Measurements from ENCODE around the gene DDX56. TPM values are rescaled to one million over a fixed set of nuclear protein-coding genes. Genes with fewer than 3 reads are reported as not detected.

Gene DDX56
- total and polyA plus RNA-seq, 9 of the 15 experiments (the other 6 are each of a cell fraction or from before 2014, with no cell fraction given): 33.0 to 145 (median 102) TPM

DNA sequence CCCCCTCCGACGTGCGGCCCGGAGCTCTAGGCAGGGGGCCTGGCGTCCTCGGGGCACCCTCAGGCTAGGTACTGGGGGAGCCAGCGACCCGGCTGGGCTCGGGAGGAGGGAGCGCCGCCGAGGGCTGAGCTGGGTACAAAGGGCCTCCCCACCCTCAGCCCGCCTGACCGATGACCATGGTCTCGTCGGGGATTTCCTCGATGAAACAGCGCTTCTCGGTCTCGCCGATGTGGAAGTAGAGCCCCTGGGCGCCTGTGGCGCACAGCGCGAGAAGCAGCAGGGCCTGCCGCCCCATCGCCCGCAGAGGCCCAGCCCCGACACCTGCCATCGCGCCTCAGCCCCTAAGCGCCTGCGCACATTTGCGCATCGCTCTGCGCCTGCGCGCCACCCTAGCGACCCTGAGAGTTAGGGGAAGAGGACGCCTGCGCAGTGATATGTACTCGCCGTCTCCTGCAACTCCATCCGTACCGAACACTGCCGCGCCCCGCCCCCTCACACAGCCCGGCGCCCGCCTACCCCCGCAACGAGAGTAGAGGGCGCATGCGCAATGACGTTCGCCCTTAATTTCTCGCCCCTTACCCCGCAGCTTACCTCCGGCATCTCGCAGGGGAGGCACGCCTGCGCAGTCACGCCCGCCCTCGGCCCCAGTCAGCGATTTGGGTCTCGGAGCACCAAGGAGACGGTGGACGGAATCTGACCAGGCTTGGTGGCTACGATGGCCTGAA lies 8.3 kb upstream of the DDX56 start, which contains the start of gene TMED4 (continued):
- TF ChIP-seq, protein P1, sequence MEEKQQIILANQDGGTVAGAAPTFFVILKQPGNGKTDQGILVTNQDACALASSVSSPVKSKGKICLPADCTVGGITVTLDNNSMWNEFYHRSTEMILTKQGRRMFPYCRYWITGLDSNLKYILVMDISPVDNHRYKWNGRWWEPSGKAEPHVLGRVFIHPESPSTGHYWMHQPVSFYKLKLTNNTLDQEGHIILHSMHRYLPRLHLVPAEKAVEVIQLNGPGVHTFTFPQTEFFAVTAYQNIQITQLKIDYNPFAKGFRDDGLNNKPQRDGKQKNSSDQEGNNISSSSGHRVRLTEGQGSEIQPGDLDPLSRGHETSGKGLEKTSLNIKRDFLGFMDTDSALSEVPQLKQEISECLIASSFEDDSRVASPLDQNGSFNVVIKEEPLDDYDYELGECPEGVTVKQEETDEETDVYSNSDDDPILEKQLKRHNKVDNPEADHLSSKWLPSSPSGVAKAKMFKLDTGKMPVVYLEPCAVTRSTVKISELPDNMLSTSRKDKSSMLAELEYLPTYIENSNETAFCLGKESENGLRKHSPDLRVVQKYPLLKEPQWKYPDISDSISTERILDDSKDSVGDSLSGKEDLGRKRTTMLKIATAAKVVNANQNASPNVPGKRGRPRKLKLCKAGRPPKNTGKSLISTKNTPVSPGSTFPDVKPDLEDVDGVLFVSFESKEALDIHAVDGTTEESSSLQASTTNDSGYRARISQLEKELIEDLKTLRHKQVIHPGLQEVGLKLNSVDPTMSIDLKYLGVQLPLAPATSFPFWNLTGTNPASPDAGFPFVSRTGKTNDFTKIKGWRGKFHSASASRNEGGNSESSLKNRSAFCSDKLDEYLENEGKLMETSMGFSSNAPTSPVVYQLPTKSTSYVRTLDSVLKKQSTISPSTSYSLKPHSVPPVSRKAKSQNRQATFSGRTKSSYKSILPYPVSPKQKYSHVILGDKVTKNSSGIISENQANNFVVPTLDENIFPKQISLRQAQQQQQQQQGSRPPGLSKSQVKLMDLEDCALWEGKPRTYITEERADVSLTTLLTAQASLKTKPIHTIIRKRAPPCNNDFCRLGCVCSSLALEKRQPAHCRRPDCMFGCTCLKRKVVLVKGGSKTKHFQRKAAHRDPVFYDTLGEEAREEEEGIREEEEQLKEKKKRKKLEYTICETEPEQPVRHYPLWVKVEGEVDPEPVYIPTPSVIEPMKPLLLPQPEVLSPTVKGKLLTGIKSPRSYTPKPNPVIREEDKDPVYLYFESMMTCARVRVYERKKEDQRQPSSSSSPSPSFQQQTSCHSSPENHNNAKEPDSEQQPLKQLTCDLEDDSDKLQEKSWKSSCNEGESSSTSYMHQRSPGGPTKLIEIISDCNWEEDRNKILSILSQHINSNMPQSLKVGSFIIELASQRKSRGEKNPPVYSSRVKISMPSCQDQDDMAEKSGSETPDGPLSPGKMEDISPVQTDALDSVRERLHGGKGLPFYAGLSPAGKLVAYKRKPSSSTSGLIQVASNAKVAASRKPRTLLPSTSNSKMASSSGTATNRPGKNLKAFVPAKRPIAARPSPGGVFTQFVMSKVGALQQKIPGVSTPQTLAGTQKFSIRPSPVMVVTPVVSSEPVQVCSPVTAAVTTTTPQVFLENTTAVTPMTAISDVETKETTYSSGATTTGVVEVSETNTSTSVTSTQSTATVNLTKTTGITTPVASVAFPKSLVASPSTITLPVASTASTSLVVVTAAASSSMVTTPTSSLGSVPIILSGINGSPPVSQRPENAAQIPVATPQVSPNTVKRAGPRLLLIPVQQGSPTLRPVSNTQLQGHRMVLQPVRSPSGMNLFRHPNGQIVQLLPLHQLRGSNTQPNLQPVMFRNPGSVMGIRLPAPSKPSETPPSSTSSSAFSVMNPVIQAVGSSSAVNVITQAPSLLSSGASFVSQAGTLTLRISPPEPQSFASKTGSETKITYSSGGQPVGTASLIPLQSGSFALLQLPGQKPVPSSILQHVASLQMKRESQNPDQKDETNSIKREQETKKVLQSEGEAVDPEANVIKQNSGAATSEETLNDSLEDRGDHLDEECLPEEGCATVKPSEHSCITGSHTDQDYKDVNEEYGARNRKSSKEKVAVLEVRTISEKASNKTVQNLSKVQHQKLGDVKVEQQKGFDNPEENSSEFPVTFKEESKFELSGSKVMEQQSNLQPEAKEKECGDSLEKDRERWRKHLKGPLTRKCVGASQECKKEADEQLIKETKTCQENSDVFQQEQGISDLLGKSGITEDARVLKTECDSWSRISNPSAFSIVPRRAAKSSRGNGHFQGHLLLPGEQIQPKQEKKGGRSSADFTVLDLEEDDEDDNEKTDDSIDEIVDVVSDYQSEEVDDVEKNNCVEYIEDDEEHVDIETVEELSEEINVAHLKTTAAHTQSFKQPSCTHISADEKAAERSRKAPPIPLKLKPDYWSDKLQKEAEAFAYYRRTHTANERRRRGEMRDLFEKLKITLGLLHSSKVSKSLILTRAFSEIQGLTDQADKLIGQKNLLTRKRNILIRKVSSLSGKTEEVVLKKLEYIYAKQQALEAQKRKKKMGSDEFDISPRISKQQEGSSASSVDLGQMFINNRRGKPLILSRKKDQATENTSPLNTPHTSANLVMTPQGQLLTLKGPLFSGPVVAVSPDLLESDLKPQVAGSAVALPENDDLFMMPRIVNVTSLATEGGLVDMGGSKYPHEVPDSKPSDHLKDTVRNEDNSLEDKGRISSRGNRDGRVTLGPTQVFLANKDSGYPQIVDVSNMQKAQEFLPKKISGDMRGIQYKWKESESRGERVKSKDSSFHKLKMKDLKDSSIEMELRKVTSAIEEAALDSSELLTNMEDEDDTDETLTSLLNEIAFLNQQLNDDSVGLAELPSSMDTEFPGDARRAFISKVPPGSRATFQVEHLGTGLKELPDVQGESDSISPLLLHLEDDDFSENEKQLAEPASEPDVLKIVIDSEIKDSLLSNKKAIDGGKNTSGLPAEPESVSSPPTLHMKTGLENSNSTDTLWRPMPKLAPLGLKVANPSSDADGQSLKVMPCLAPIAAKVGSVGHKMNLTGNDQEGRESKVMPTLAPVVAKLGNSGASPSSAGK (IDR thresholded peaks at IDR 0.05): peak; percentile 65; the same call in 1 of the 2 replicates
- no peak; the same call in 1 of the 2 replicates for TF ChIP-seq MYC (IDR thresholded peaks at IDR 0.05; ENCODE audit: low read depth, low read length)
- peak; percentile 26; the same call in 1 of the 2 replicates for TF ChIP-seq MYC (CRISPR knock-in tag; IDR thresholded peaks at IDR 0.05; ENCODE audit: borderline replicate concordance, low read depth)
- TF ChIP-seq, protein P2, sequence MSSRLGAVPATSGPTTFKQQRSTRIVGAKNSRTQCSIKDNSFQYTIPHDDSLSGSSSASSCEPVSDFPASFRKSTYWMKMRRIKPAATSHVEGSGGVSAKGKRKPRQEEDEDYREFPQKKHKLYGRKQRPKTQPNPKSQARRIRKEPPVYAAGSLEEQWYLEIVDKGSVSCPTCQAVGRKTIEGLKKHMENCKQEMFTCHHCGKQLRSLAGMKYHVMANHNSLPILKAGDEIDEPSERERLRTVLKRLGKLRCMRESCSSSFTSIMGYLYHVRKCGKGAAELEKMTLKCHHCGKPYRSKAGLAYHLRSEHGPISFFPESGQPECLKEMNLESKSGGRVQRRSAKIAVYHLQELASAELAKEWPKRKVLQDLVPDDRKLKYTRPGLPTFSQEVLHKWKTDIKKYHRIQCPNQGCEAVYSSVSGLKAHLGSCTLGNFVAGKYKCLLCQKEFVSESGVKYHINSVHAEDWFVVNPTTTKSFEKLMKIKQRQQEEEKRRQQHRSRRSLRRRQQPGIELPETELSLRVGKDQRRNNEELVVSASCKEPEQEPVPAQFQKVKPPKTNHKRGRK (tag; IDR thresholded peaks at IDR 0.05): no peak
- no peak for TF ChIP-seq NFATC3 (IDR thresholded peaks at IDR 0.05)
- TF ChIP-seq PPARD (CRISPR knock-in tag; IDR thresholded peaks at IDR 0.05): no peak
- peak; percentile 36 for TF ChIP-seq NEUROD1 (IDR thresholded peaks at IDR 0.05; ENCODE audit: borderline replicate concordance, low read depth, low read length, partially characterized antibody)
- TF ChIP-seq SNIP1 (IDR thresholded peaks at IDR 0.05; ENCODE audit: low read depth): no peak
- no peak for TF ChIP-seq ZNF696 (CRISPR knock-in tag; conservative IDR thresholded peaks at IDR 0.05)
- no peak for TF ChIP-seq NFRKB (IDR thresholded peaks at IDR 0.05; ENCODE audit: low read depth)
- peak; percentile 62; the same call in 1 of the 2 replicates for TF ChIP-seq CREB1 (IDR thresholded peaks at IDR 0.05)
- peak; percentile 73; the same call in 1 of the 2 replicates for TF ChIP-seq CREB1 (CRISPR knock-in tag; IDR thresholded peaks at IDR 0.05)
- peak; percentile 61 for TF ChIP-seq MAFK (IDR thresholded peaks at IDR 0.05; ENCODE audit: low read length)
- peak; percentile 71; the same call in 1 of the 2 replicates for TF ChIP-seq ZNF133 (CRISPR knock-in tag; IDR thresholded peaks at IDR 0.05)
